ENCODE measurements around the gene CALR.
"Not testable (repeated sequence)": the region's sequence is repeated elsewhere in the genome, so short reads cannot be mapped to it uniquely, and the experiment has no call there.

GRCh38 chr19:12955575-12955974 lies 17.2 kb downstream of the CALR start:
- not testable (repeated sequence) for TF ChIP-seq CTCF, POLR2AphosphoS5, POLR2A, EP300 (IDR thresholded peaks at IDR 0.05)
